ENCODE data around the gene ASGR2. TPM values are rescaled to one million over a fixed set of nuclear protein-coding genes. Genes with fewer than 3 reads are reported as not detected.
A peak's percentile ranks its signal among the peaks of the same experiment; 100 is the strongest.
"Not testable (repeated sequence)": the region's sequence is repeated elsewhere in the genome, so short reads cannot be mapped to it uniquely, and the experiment has no call there.

The ASGR2 gene
- polyA plus RNA-seq (2013, experiment 1 of 2): 0.04 TPM
- polyA plus RNA-seq (2013, experiment 2 of 2): not detected

DNA sequence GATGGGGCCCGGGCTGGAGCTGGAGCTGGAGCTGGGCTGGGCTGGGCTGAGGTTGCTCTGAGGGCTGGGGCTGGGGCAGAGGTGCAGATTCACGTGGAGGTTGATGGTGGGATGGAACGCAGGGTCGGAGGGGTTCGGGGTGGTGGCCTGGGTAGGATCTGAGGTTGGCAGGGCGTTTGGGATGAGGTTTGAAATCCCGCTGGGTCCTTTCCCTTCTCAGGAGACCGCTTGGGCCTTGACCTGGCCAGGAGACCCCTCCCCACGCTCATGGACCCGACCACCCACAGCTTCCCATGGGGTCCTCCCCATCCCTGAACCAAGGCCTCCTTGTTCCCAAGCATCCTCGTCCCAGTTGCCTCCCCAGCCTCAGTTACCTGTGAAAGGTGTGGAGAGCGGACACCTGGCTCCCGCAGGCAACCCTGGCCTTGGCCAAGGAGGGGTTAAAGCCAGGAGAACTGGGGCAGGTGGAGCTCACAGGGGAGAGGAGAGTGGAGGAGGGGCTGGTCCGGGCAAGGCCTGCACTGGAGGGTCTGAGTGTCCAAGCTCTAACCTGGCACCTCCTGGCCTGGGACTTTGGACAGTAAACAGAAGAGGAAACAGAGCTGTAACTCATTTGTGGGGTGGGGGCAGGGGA, at the start of gene ASGR2:
ASGR2 (minus strand) TSS at position 582 of the 634 bp plus-strand sequence. CDS start 582 bp downstream, outside the sequence.
- Histone ChIP-seq H2BK120ac (ENCODE audit: low read depth, low read length) (no peak within 1 kb of the TSS), H2BK5ac (ENCODE audit: low read length) (no peak within 1 kb of the TSS), H3K36me3 (ENCODE audit: control insufficient read depth, insufficient read depth, low read length) (no peaks in the 10 kb centered on the region), H3K27me3 (ENCODE audit: insufficient read depth, low read length, poor library complexity) (no peaks in the 10 kb centered on the region), H3K79me2 (ENCODE audit: control insufficient read depth, insufficient read depth, low read length) (no peaks in the 10 kb centered on the region), H3K18ac (ENCODE audit: low read length) (no peak within 1 kb of the TSS), H2BK15ac (replicated peaks; ENCODE audit: low read depth) (no peak within 1 kb of the TSS), H3K79me1 (ENCODE audit: low read length) (no peaks in the 10 kb centered on the region), H3K56ac (ENCODE audit: low read length) (peak within 1 kb of the TSS; percentile 22), H3K9ac (ENCODE audit: low read length) (no peak within 1 kb of the TSS), H3K4me3 (ENCODE audit: low read length) (no peak within 1 kb of the TSS), H3K4me2 (ENCODE audit: low read length) (no peak within 1 kb of the TSS), H2AK5ac (ENCODE audit: low read length) (no peak within 1 kb of the TSS), H4K5ac (ENCODE audit: low read length) (no peak within 1 kb of the TSS), H4K8ac (ENCODE audit: low read depth, low read length) (no peak within 1 kb of the TSS), H3K27ac (ENCODE audit: low read depth, low read length) (no peak within 1 kb of the TSS), H3K4ac (ENCODE audit: low read depth, low read length) (no peak within 1 kb of the TSS), H3K23ac (ENCODE audit: low read length) (no peak within 1 kb of the TSS), H3K4me1 (ENCODE audit: control insufficient read depth, low read depth, low read length) (no peaks in the 10 kb centered on the region)
- DNase-seq: no peak
- WGBS (ENCODE audit: extremely low coverage, insufficient coverage, low lambda C conversion rate): no CpG with 5 or more reads among the region's 14 CpGs

DNA sequence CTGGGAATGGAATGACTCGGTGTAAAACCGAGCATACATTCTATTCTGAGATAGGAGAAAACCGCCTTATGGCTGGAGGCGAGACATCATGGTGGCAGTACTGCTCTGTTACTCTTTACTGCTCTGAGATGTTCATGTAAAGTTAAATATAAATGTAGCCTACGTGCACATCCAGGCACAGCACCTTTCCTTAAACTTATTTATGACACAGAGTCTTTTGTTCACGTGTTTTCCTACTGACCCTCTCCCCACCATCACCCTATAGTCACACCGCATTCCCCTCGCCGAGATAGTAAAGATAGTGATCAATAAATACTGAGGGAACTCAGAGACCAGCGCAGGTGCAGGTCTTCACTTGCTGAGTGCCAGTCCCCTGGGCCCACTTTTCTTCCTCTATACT, 44.9 kb upstream of the ASGR2 start:
- DNase-seq; H3K4me3 ChIP-seq (ENCODE audit: low read length); H3K79me1 ChIP-seq (ENCODE audit: low read length); H2BK5ac ChIP-seq (ENCODE audit: low read length); H3K27ac ChIP-seq (ENCODE audit: low read depth, low read length); H3K4me1 ChIP-seq (ENCODE audit: control insufficient read depth, low read depth, low read length); H3K9ac ChIP-seq (ENCODE audit: low read length); H3K18ac ChIP-seq (ENCODE audit: low read length); H3K36me3 ChIP-seq (ENCODE audit: control insufficient read depth, insufficient read depth, low read length); H2AK5ac ChIP-seq (ENCODE audit: low read length); H4K5ac ChIP-seq (ENCODE audit: low read length); H3K4ac ChIP-seq (ENCODE audit: low read depth, low read length); H3K56ac ChIP-seq (ENCODE audit: low read length); H2BK15ac ChIP-seq (replicated peaks; ENCODE audit: low read depth); H3K23ac ChIP-seq (ENCODE audit: low read length); H4K8ac ChIP-seq (ENCODE audit: low read depth, low read length); H2BK120ac ChIP-seq (ENCODE audit: low read depth, low read length); H3K27me3 ChIP-seq (ENCODE audit: insufficient read depth, low read length, poor library complexity); H3K4me2 ChIP-seq (ENCODE audit: low read length); H3K79me2 ChIP-seq (ENCODE audit: control insufficient read depth, insufficient read depth, low read length): not testable (repeated sequence)
- no CpG with 5 or more reads among the region's 10 CpGs for WGBS (ENCODE audit: extremely low coverage, insufficient coverage, low lambda C conversion rate)

DNA sequence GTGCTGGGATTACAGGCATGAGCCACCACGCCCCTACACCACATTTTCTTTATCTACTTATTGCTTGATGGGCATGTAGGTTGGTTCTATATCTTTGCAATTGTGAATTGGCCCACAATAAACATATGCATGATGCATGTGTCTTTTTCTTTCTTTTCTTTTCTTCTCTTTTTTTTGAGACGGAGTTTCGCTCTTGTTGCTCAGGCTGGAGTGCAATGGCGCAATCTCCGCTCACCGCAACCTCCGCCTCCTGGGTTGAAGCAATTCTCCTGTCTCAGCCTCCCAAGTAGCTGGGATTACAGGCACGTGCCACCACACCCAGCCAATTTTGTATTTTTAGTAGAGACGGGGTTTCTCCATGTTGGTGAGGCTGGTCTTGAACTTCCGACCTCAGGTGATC, 43.8 kb upstream of the ASGR2 start:
- not testable (repeated sequence) for H3K79me2 ChIP-seq (ENCODE audit: control insufficient read depth, insufficient read depth, low read length); H3K4me3 ChIP-seq (ENCODE audit: low read length); H3K56ac ChIP-seq (ENCODE audit: low read length); H3K79me1 ChIP-seq (ENCODE audit: low read length); H3K27ac ChIP-seq (ENCODE audit: low read depth, low read length); H3K27me3 ChIP-seq (ENCODE audit: insufficient read depth, low read length, poor library complexity); H2BK120ac ChIP-seq (ENCODE audit: low read depth, low read length); H2AK5ac ChIP-seq (ENCODE audit: low read length); H2BK15ac ChIP-seq (replicated peaks; ENCODE audit: low read depth); H3K18ac ChIP-seq (ENCODE audit: low read length); H3K4me2 ChIP-seq (ENCODE audit: low read length); H3K4me1 ChIP-seq (ENCODE audit: control insufficient read depth, low read depth, low read length); H3K4ac ChIP-seq (ENCODE audit: low read depth, low read length); H2BK5ac ChIP-seq (ENCODE audit: low read length); H3K36me3 ChIP-seq (ENCODE audit: control insufficient read depth, insufficient read depth, low read length); H4K8ac ChIP-seq (ENCODE audit: low read depth, low read length); H4K5ac ChIP-seq (ENCODE audit: low read length); H3K23ac ChIP-seq (ENCODE audit: low read length); DNase-seq; H3K9ac ChIP-seq (ENCODE audit: low read length)
- no CpG with 5 or more reads among the region's 10 CpGs for WGBS (ENCODE audit: extremely low coverage, insufficient coverage, low lambda C conversion rate)

DNA sequence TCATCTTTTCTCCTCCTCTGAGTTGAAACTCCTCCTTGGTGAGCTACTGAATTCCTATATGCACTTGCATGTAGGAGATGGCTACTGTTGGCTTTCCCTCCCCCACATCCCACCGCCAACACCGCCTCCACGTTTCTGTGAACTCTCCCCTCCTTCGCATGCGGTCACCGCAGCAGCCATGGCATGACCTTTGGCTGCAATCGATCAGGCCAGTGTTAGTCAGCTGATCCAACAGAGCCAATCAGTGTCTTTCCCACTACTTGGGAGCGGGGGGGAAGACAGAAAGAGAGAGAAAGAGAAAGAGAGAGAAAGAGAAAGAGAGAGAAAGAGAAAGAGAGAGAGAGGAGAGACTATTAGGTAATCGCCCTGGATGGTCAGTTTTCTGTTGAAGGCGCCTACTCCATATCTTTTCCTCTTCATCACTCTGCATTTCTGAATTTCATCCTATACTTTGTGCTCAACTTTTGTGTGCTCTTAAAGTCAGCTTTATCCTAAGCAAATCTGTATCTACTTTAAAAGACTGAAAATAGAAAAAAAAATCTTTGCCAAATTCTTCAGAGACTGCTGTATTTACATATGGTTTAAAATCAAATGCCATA, 41.8 kb upstream of the ASGR2 start:
- Histone ChIP-seq H3K4ac (ENCODE audit: low read depth, low read length) (no peak overlapping the region), H4K8ac (ENCODE audit: low read depth, low read length) (no peak overlapping the region), H2BK5ac (ENCODE audit: low read length) (no peak overlapping the region), H3K79me1 (ENCODE audit: low read length) (no peaks in the 10 kb centered on the region), H3K79me2 (ENCODE audit: control insufficient read depth, insufficient read depth, low read length) (no peaks in the 10 kb centered on the region), H3K23ac (ENCODE audit: low read length) (no peak overlapping the region), H3K9ac (ENCODE audit: low read length) (no peak overlapping the region), H3K36me3 (ENCODE audit: control insufficient read depth, insufficient read depth, low read length) (no peaks in the 10 kb centered on the region), H3K4me3 (ENCODE audit: low read length) (no peak overlapping the region), H3K56ac (ENCODE audit: low read length) (no peak overlapping the region), H3K4me2 (ENCODE audit: low read length) (no peak overlapping the region), H4K5ac (ENCODE audit: low read length) (no peak overlapping the region), H3K4me1 (ENCODE audit: control insufficient read depth, low read depth, low read length) (no peaks in the 10 kb centered on the region), H3K27ac (ENCODE audit: low read depth, low read length) (no peak overlapping the region), H2BK15ac (replicated peaks; ENCODE audit: low read depth) (no peak overlapping the region), H3K27me3 (ENCODE audit: insufficient read depth, low read length, poor library complexity) (no peaks in the 10 kb centered on the region), H2AK5ac (ENCODE audit: low read length) (no peak overlapping the region), H3K18ac (ENCODE audit: low read length) (no peak overlapping the region), H2BK120ac (ENCODE audit: low read depth, low read length) (no peak overlapping the region)
- no peak for DNase-seq
- no CpG with 5 or more reads among the region's 10 CpGs for WGBS (ENCODE audit: extremely low coverage, insufficient coverage, low lambda C conversion rate)

DNA sequence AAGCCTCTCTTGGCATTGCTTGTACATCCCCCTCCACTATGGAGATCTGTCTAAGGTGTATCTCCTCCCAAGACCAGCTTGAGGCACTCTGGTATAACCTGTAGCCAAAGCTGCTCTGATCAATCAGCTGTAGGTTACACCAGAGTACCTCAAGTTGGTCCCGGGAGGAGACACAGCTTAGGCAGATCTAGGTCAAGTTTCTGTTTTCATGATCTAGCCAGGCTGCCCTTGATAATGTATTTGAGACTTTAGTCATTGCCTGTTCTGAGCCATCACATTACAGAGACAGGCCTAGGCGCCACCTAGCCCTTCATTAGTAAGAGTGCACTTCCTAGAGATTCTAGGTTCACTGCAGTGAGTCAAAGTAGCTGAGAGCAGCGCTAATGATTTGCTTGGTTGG, 33.1 kb upstream of the ASGR2 start:
- H3K9ac ChIP-seq (ENCODE audit: low read length): no peak overlapping the region
- H3K27me3 ChIP-seq (ENCODE audit: insufficient read depth, low read length, poor library complexity): no peaks in the 10 kb centered on the region
- no peak overlapping the region for H2BK120ac ChIP-seq (ENCODE audit: low read depth, low read length)
- H3K4me3 ChIP-seq (ENCODE audit: low read length): no peak overlapping the region
- H4K8ac ChIP-seq (ENCODE audit: low read depth, low read length): no peak overlapping the region
- H3K27ac ChIP-seq (ENCODE audit: low read depth, low read length): no peak overlapping the region
- no peak for DNase-seq
- H2BK15ac ChIP-seq (replicated peaks; ENCODE audit: low read depth): no peak overlapping the region
- H3K18ac ChIP-seq (ENCODE audit: low read length): no peak overlapping the region
- no peak overlapping the region for H3K56ac ChIP-seq (ENCODE audit: low read length)
- WGBS (ENCODE audit: extremely low coverage, insufficient coverage, low lambda C conversion rate): no CpG with 5 or more reads among the region's 3 CpGs
- no peak overlapping the region for H2AK5ac ChIP-seq (ENCODE audit: low read length)
- no peaks in the 10 kb centered on the region for H3K4me1 ChIP-seq (ENCODE audit: control insufficient read depth, low read depth, low read length)
- no peak overlapping the region for H3K4ac ChIP-seq (ENCODE audit: low read depth, low read length)
- H3K79me2 ChIP-seq (ENCODE audit: control insufficient read depth, insufficient read depth, low read length): no peaks in the 10 kb centered on the region
- no peak overlapping the region for H3K4me2 ChIP-seq (ENCODE audit: low read length)
- H2BK5ac ChIP-seq (ENCODE audit: low read length): no peak overlapping the region
- H3K36me3 ChIP-seq (ENCODE audit: control insufficient read depth, insufficient read depth, low read length): no peaks in the 10 kb centered on the region
- H3K79me1 ChIP-seq (ENCODE audit: low read length): no peaks in the 10 kb centered on the region
- no peak overlapping the region for H4K5ac ChIP-seq (ENCODE audit: low read length)
- no peak overlapping the region for H3K23ac ChIP-seq (ENCODE audit: low read length)

- Histone ChIP-seq H4K8ac (ENCODE audit: low read depth, low read length) (no peak overlapping the region), H2BK5ac (ENCODE audit: low read length) (no peak overlapping the region), H3K4me3 (ENCODE audit: low read length) (no peak overlapping the region), H3K27ac (ENCODE audit: low read depth, low read length) (no peak overlapping the region), H3K4me2 (ENCODE audit: low read length) (no peak overlapping the region), H2BK15ac (replicated peaks; ENCODE audit: low read depth) (no peak overlapping the region), H3K23ac (ENCODE audit: low read length) (no peak overlapping the region), H3K27me3 (ENCODE audit: insufficient read depth, low read length, poor library complexity) (no peaks in the 10 kb centered on the region), H3K9ac (ENCODE audit: low read length) (no peak overlapping the region), H3K79me2 (ENCODE audit: control insufficient read depth, insufficient read depth, low read length) (no peaks in the 10 kb centered on the region), H3K4me1 (ENCODE audit: control insufficient read depth, low read depth, low read length) (no peaks in the 10 kb centered on the region), H3K79me1 (ENCODE audit: low read length) (no peaks in the 10 kb centered on the region), H2BK120ac (ENCODE audit: low read depth, low read length) (no peak overlapping the region), H4K5ac (ENCODE audit: low read length) (no peak overlapping the region), H3K36me3 (ENCODE audit: control insufficient read depth, insufficient read depth, low read length) (no peaks in the 10 kb centered on the region), H2AK5ac (ENCODE audit: low read length) (no peak overlapping the region), H3K18ac (ENCODE audit: low read length) (no peak overlapping the region), H3K4ac (ENCODE audit: low read depth, low read length) (no peak overlapping the region), H3K56ac (ENCODE audit: low read length) (peak overlapping the region; percentile 50)
- peak; percentile 70 for DNase-seq
- no CpG with 5 or more reads among the region's 6 CpGs for WGBS (ENCODE audit: extremely low coverage, insufficient coverage, low lambda C conversion rate)
Measured at GRCh38 chr17:7146115-7146514, 31.5 kb upstream of the ASGR2 start.
